ENCODE data around the gene RBM47. TPM values are rescaled to one million over a fixed set of nuclear protein-coding genes. Genes with fewer than 3 reads are reported as not detected.

RBM47 gene
- total RNA-seq, 1 donor from 2014 or later: 0.98 TPM

- H3K4me3 Mint-ChIP-seq (ENCODE audit: unreplicated experiment): no peak overlapping the region
- no peak for TF ChIP-seq CTCF (IDR thresholded peaks at IDR 0.05; ENCODE audit: partially characterized antibody, unreplicated experiment)
- no peaks in the 10 kb centered on the region for H3K4me1 Mint-ChIP-seq (ENCODE audit: low read depth, unreplicated experiment)
- H3K9me3 Mint-ChIP-seq (ENCODE audit: unreplicated experiment): no peaks in the 10 kb centered on the region
- H3K27ac Mint-ChIP-seq (ENCODE audit: unreplicated experiment): no peak overlapping the region
- no peak for DNase-seq
- H3K27me3 Mint-ChIP-seq (ENCODE audit: unreplicated experiment): no peaks in the 10 kb centered on the region
- H3K36me3 Mint-ChIP-seq (ENCODE audit: unreplicated experiment): no peaks in the 10 kb centered on the region
These were observed 52.8 kb downstream of the RBM47 start for GRCh38 chr4:40576651-40577480.

GRCh38 chr4:40575846-40576245 lies 53.8 kb downstream of the RBM47 start:
- no peaks in the 10 kb centered on the region for H3K4me1 Mint-ChIP-seq (ENCODE audit: low read depth, unreplicated experiment)
- DNase-seq: no peak
- no peak for TF ChIP-seq CTCF (IDR thresholded peaks at IDR 0.05; ENCODE audit: partially characterized antibody, unreplicated experiment)
- H3K27ac Mint-ChIP-seq (ENCODE audit: unreplicated experiment): no peak overlapping the region
- no peaks in the 10 kb centered on the region for H3K36me3 Mint-ChIP-seq (ENCODE audit: unreplicated experiment)
- no peaks in the 10 kb centered on the region for H3K27me3 Mint-ChIP-seq (ENCODE audit: unreplicated experiment)
- H3K4me3 Mint-ChIP-seq (ENCODE audit: unreplicated experiment): no peak overlapping the region
- no peaks in the 10 kb centered on the region for H3K9me3 Mint-ChIP-seq (ENCODE audit: unreplicated experiment)

GRCh38 chr4:40573593-40574311 lies 55.9 kb downstream of the RBM47 start:
- Mint-ChIP-seq H3K4me3 (ENCODE audit: unreplicated experiment) (no peak overlapping the region), H3K27ac (ENCODE audit: unreplicated experiment) (no peak overlapping the region), H3K36me3 (ENCODE audit: unreplicated experiment) (no peaks in the 10 kb centered on the region), H3K9me3 (ENCODE audit: unreplicated experiment) (no peaks in the 10 kb centered on the region), H3K4me1 (ENCODE audit: low read depth, unreplicated experiment) (no peaks in the 10 kb centered on the region), H3K27me3 (ENCODE audit: unreplicated experiment) (no peaks in the 10 kb centered on the region)
- TF ChIP-seq CTCF (IDR thresholded peaks at IDR 0.05; ENCODE audit: partially characterized antibody, unreplicated experiment): no peak
- no peak for DNase-seq

- no peaks in the 10 kb centered on the region for H3K4me1 Mint-ChIP-seq (ENCODE audit: low read depth, unreplicated experiment)
- H3K27ac Mint-ChIP-seq (ENCODE audit: unreplicated experiment): no peak overlapping the region
- no peak for TF ChIP-seq CTCF (IDR thresholded peaks at IDR 0.05; ENCODE audit: partially characterized antibody, unreplicated experiment)
- H3K9me3 Mint-ChIP-seq (ENCODE audit: unreplicated experiment): no peaks in the 10 kb centered on the region
- no peak for DNase-seq
- no peaks in the 10 kb centered on the region for H3K36me3 Mint-ChIP-seq (ENCODE audit: unreplicated experiment)
- no peak overlapping the region for H3K4me3 Mint-ChIP-seq (ENCODE audit: unreplicated experiment)
- no peaks in the 10 kb centered on the region for H3K27me3 Mint-ChIP-seq (ENCODE audit: unreplicated experiment)
These were observed 56.9 kb downstream of the RBM47 start for GRCh38 chr4:40572692-40573310.

Data from glutamatergic neuron (in vitro differentiated cells).